GM12878 (cell line): ENCODE measurements around the gene NR2F6. TPM values are rescaled to one million over a fixed set of nuclear protein-coding genes. Genes with fewer than 3 reads are reported as not detected.
A peak's percentile ranks its signal among the peaks of the same experiment; 100 is the strongest.

Experiments used
- ATAC-seq: fragments of 200-7000 bp; cut with Tn5 transposase; 3 replicates; pipeline ENCODE4 v1.9.1; 2020; ENCODE audit warnings: mild to moderate bottlenecking, moderate library complexity
- BruUV-seq: library from RNA; stranded (reverse); fragments of 400-500 nt; replicated peaks from 2 replicates; lab custom pipeline; 2021; lab: Mats Ljungman, UMichigan
- CTCF ChIA-PET: fragments of 300-600 bp; sonication (Branson Sonifier 250); formaldehyde crosslinking; extraction: SDS; loops from one replicate; lab custom pipeline; 2021; ENCODE audit warnings: inconsistent platforms; lab: Yijun Ruan, JAX
- POLR2A ChIA-PET: fragments of 350-600 bp; formaldehyde crosslinking; extraction: SDS; loops from one replicate; lab custom pipeline; 2021; ENCODE audit warnings: inconsistent platforms; lab: Charles Lee
- RAD21 ChIA-PET: fragments of 300-600 bp; sonication (Branson Sonifier 250); formaldehyde crosslinking; loops from one replicate; lab custom pipeline; 2023; ENCODE audit warnings: antibody characterized with exemption; ENCODE audit not compliant: unreplicated experiment; lab: Charles Lee
- SMC1A ChIA-PET: fragments of 300-600 bp; sonication (Branson Sonifier 250); formaldehyde crosslinking; loops from one replicate; lab custom pipeline; 2023; ENCODE audit not compliant: unreplicated experiment, uncharacterized antibody; lab: Charles Lee
- DNase-seq: peaks from one replicate; pipeline ENCODE4 v3.0.0-alpha.2; 2011; ENCODE audit warnings: low read depth, low spot score
- FAIRE-seq: peaks from 3 replicates; lab custom pipeline; 2011; peaks lifted over from hg19 to GRCh38; lab: Jason Lieb, UNC
- H2AFZ ChIP-seq: 2 replicates; pipeline ENCODE4 v1.6.0; 2011; ENCODE audit warnings: low read depth, low read length, control low read depth; ENCODE audit not compliant: control insufficient read depth
- H3K27ac ChIP-seq: 2 replicates; pipeline ENCODE4 v1.5.1; 2011; ENCODE audit warnings: control low read depth; ENCODE audit not compliant: control insufficient read depth, insufficient read depth
- H3K27me3 ChIP-seq, 2 experiments: replicated peaks in 1 of 2; 2 replicates each; pipeline versions ENCODE4 v1.6.0 to v1.6.1; 2011; ENCODE audit warnings: low read length in 1 of 2; ENCODE audit not compliant: control insufficient read depth in 2 of 2, insufficient read depth in 2 of 2
- H3K36me3 ChIP-seq, 2 experiments: 2 replicates each; pipeline ENCODE4 v1.5.1; 2011; ENCODE audit warnings: low read length in 1 of 2; ENCODE audit not compliant: control insufficient read depth in 2 of 2, insufficient read depth in 2 of 2
- H3K4me1 ChIP-seq: 2 replicates; pipeline ENCODE4 v1.6.1; 2011; ENCODE audit warnings: mild to moderate bottlenecking, low read length, moderate library complexity, mixed read lengths; ENCODE audit not compliant: control insufficient read depth, insufficient read depth
- H3K4me2 ChIP-seq: 2 replicates; pipeline ENCODE4 v1.6.0; 2011; ENCODE audit warnings: control low read depth; ENCODE audit not compliant: control insufficient read depth, insufficient read depth
- H3K4me3 ChIP-seq: fragments of 200-600 bp; sonication (generic); 2 replicates; pipeline ENCODE4 v1.5.1; 2016
- H3K79me2 ChIP-seq: 2 replicates; pipeline ENCODE4 v1.6.0; 2011; ENCODE audit warnings: low read length; ENCODE audit not compliant: control insufficient read depth, insufficient read depth
- H3K9ac ChIP-seq: 2 replicates; pipeline ENCODE4 v1.8.0; 2011; ENCODE audit warnings: low read length, control low read depth, mixed read lengths; ENCODE audit not compliant: control insufficient read depth, insufficient read depth
- H3K9me3 ChIP-seq: replicated peaks from 3 replicates; pipeline ENCODE4 v1.5.1; 2011; ENCODE audit warnings: mild to moderate bottlenecking, low read length; ENCODE audit not compliant: control insufficient read depth, insufficient read depth
- H4K20me1 ChIP-seq: 2 replicates; pipeline ENCODE4 v1.6.0; 2011; ENCODE audit not compliant: control insufficient read depth, insufficient read depth
- BACH1 ChIP-seq: fragments of 450-650 bp; IDR thresholded peaks from 2 replicates; pipeline ENCODE4 v1.6.1; 2017; ENCODE audit warnings: mild to moderate bottlenecking, borderline replicate concordance
- CEBPB ChIP-seq, 2 experiments: fragments of 150-350 bp in 1 of 2; IDR thresholded peaks; 2 replicates each; pipeline ENCODE4 v1.6.1; 2012 to 2014; ENCODE audit warnings: low read depth in 2 of 2, low read length in 2 of 2, borderline replicate concordance in 1 of 2, inconsistent platforms in 1 of 2
- CTCF ChIP-seq, 3 experiments: IDR thresholded peaks in 2 of 3; conservative IDR thresholded peaks in 1 of 3; 2 replicates each; pipeline ENCODE4 v1.5.1; 2011; ENCODE audit warnings: low read depth in 3 of 3, low read length in 3 of 3, mild to moderate bottlenecking in 3 of 3, control low read depth in 2 of 3, moderate library complexity in 2 of 3, inconsistent platforms in 1 of 3, mixed read lengths in 1 of 3; ENCODE audit not compliant: control insufficient read depth in 2 of 3, insufficient read depth in 1 of 3; ENCODE audit errors: extremely low read depth in 1 of 3
- GATAD2B ChIP-seq: fragments of 450-650 bp; conservative IDR thresholded peaks from 2 replicates; pipeline ENCODE4 v1.6.1; 2017; ENCODE audit warnings: low read depth, mild to moderate bottlenecking, moderate library complexity
- KDM1A ChIP-seq: fragments of 200-600 bp; sonication (generic); IDR thresholded peaks from 2 replicates; pipeline ENCODE4 v1.6.1; 2016; ENCODE audit warnings: borderline replicate concordance
- LARP7 ChIP-seq: fragments of 450-650 bp; IDR thresholded peaks from 2 replicates; pipeline ENCODE4 v1.6.1; 2017; ENCODE audit warnings: mild to moderate bottlenecking
- MXI1 ChIP-seq: fragments of 150-350 bp; IDR thresholded peaks from 2 replicates; pipeline ENCODE4 v1.6.1; 2011; ENCODE audit warnings: low read depth, mild to moderate bottlenecking, inconsistent platforms, low read length, improper control_type of control experiment
- NBN ChIP-seq: fragments of 450-650 bp; IDR thresholded peaks from 2 replicates; pipeline ENCODE4 v1.6.1; 2016
- NR2C2 ChIP-seq: IDR thresholded peaks from 2 replicates; pipeline ENCODE4 v1.6.1; 2011; ENCODE audit warnings: borderline replicate concordance, low read depth; ENCODE audit not compliant: control insufficient read depth, insufficient read length
- PAX8 ChIP-seq: fragments of 450-650 bp; IDR thresholded peaks from 2 replicates; pipeline ENCODE4 v1.6.1; 2017; ENCODE audit warnings: mild to moderate bottlenecking, moderate library complexity
- RAD51 ChIP-seq: fragments of 450-650 bp; IDR thresholded peaks from 2 replicates; pipeline ENCODE4 v1.6.1; 2016; ENCODE audit warnings: moderate library complexity, mild to moderate bottlenecking, inconsistent platforms
- SPI1 ChIP-seq: IDR thresholded peaks from 2 replicates; pipeline ENCODE4 v1.6.1; 2011; ENCODE audit warnings: low read depth, mild to moderate bottlenecking, low read length, moderate library complexity, borderline replicate concordance; ENCODE audit not compliant: insufficient read depth
- ZSCAN29 ChIP-seq: fragments of 450-650 bp; IDR thresholded peaks from 2 replicates; pipeline ENCODE4 v1.6.1; 2017; ENCODE audit warnings: mild to moderate bottlenecking, moderate library complexity
- WGBS: methylation state at CpG from one replicate; pipeline ENCODE4 v1.1.6; 2016; ENCODE audit warnings: low lambda C conversion rate; ENCODE audit not compliant: insufficient replicate concordance, insufficient coverage; ENCODE audit errors: missing lambda C conversion rate; 5-methylcytosine and 5-hydroxymethylcytosine counted together
- in situ Hi-C: fragments of 300-500 bp; cut with MboI; formaldehyde crosslinking; loops from 9 replicates; pipeline ENCODE4 v1.14.3; 2018; ENCODE audit warnings: mixed read lengths
- intact Hi-C: fragments of 100-400 bp; cut with micrococcal nuclease; formaldehyde crosslinking; loops from one replicate; pipeline ENCODE4 v1.14.2; 2022; ENCODE audit not compliant: unreplicated experiment
- polyA plus RNA-seq, 11 experiments: library from polyadenylated mRNA; depleted of rRNA in 4 of 11; unstranded in 6 of 11; stranded (reverse) in 5 of 11; fragments of >200 nt; fragmentation: Nextera tagmentation in 4 of 11; fragmentation: Illumina TruSeq in 1 of 11; extraction: Ambion mirVana in 4 of 11; extraction: Trizol in 1 of 11; gene quantifications; 1 replicate in 1 of 11; 2 replicates in 10 of 11; pipeline versions ENCODE4 v1.2.1 to v1.2.3, GENCODE V29; 2011 to 2016; ENCODE audit warnings: inconsistent platforms in 2 of 11, missing spikeins in 2 of 11, low read depth in 1 of 11
- total RNA-seq, 4 experiments: library from RNA; depleted of rRNA in 3 of 4; stranded (reverse); fragments of >200 nt in 3 of 4; fragmentation: Illumina TruSeq in 1 of 4; extraction: Trizol in 1 of 4; gene quantifications; 2 replicates each; pipeline versions ENCODE4 v1.2.1 to v1.2.3, GENCODE V29; 2013 to 2021
- TF ChIP-seq, protein P1 (sequence below): fragments of 450-650 bp; IDR thresholded peaks from 2 replicates; pipeline ENCODE4 v1.6.1; 2017; ENCODE audit warnings: borderline replicate concordance
- TF ChIP-seq, protein P2 (sequence below): fragments of 450-650 bp; IDR thresholded peaks from 2 replicates; pipeline ENCODE4 v1.6.1; 2018; ENCODE audit warnings: mild to moderate bottlenecking, low read depth, moderate library complexity; ENCODE audit not compliant: partially characterized antibody

The NR2F6 gene
- total and polyA plus RNA-seq, 10 of the 15 experiments (the other 5 are each of a cell fraction or from before 2014, with no cell fraction given): 0.18 to 15.5 (median 6.1) TPM

- BruUV-seq: no TSS peak
- Histone ChIP-seq H3K36me3 (peaks cover 0 to 9% of the 10 kb centered on the region in 2 experiments; a peak in 3 of 4 replicates), H4K20me1 (no peaks in the 10 kb centered on the region), H3K4me2 (peak within 1 kb of the TSS; percentile 92), H3K27me3 (no peaks in the 10 kb centered on the region), H2AFZ (peak within 1 kb of the TSS; percentile 58), H3K4me1 (peaks cover 9% of the 10 kb centered on the region), H3K27ac (peak within 1 kb of the TSS; percentile 68), H3K79me2 (no peaks in the 10 kb centered on the region; the same call in 1 of the 2 replicates), H3K9ac (peak within 1 kb of the TSS; percentile 73), H3K4me3 (peak within 1 kb of the TSS; percentile 85), H3K9me3 (no peaks in the 10 kb centered on the region)
- peak; percentile 81 for ATAC-seq
- RAD21 ChIA-PET: interaction anchor here (0.6 to 4.3 kb wide), 17 partner anchors 15 to 502 kb away, joined by 3 to 22 read pairs (median 4); partner anchors contain the start of genes BABAM1, DDA1, USE1 and USHBP1
- SMC1A ChIA-PET: interaction anchor here (0.6 to 6.5 kb wide), 13 partner anchors 11 to 567 kb away, joined by 3 to 43 read pairs (median 4); partner anchors contain the start of genes BABAM1 and USHBP1
- in situ Hi-C loops: no loop called here
- FAIRE-seq: peak; percentile 54
- POLR2A ChIA-PET: interaction anchor here (0.6 to 3.2 kb wide), 10 partner anchors 14 to 997 kb away, joined by 3 to 16 read pairs (median 3); partner anchors contain the start of genes BABAM1, OCEL1 and USE1
- intact Hi-C loops: loop anchor here (1.0 to 2.0 kb wide), 4 partner anchors 15 to 214 kb away; partner anchors contain the start of gene BABAM1
- CTCF ChIA-PET: interaction anchor here (0.6 to 6.9 kb wide), 29 partner anchors 8 to 566 kb away, joined by 3 to 120 read pairs (median 4); partner anchors contain the start of genes ABHD8, BABAM1, MRPL34 and MYO9B
- under 1% methylated on average over 55 of the region's 75 CpGs for WGBS
- DNase-seq: peak; percentile 32
- TF ChIP-seq NBN (0 out of 2 replicates have a peak, but pooled peaks have one; percentile 22), LARP7 (0 out of 2 replicates have a peak, but pooled peaks have one; percentile 34), MXI1 (peak; percentile 80), NR2C2 (no peak), SPI1 (peak; percentile 55; the same call in 1 of the 2 replicates), KDM1A (no peak), RAD51 (no peak), GATAD2B (peak; percentile 69; the same call in 1 of the 2 replicates), PAX8 (no peak), CEBPB (IDR thresholded peaks at IDR 0.05; ENCODE audit: borderline replicate concordance in 1 of 2, low read depth in 2 of 2, low read length in 2 of 2) (no peak), ZSCAN29 (no peak), CTCF (IDR thresholded peaks at IDR 0.05 in 2 of 3, conservative IDR thresholded peaks at IDR 0.05 in 1 of 3; ENCODE audit: control insufficient read depth in 2 of 3, extremely low read depth in 1 of 3, insufficient read depth in 1 of 3, low read depth in 3 of 3, low read length in 3 of 3) (no peak), BACH1 (0 out of 2 replicates have a peak, but pooled peaks have one; percentile 39)
- TF ChIP-seq, protein P1, sequence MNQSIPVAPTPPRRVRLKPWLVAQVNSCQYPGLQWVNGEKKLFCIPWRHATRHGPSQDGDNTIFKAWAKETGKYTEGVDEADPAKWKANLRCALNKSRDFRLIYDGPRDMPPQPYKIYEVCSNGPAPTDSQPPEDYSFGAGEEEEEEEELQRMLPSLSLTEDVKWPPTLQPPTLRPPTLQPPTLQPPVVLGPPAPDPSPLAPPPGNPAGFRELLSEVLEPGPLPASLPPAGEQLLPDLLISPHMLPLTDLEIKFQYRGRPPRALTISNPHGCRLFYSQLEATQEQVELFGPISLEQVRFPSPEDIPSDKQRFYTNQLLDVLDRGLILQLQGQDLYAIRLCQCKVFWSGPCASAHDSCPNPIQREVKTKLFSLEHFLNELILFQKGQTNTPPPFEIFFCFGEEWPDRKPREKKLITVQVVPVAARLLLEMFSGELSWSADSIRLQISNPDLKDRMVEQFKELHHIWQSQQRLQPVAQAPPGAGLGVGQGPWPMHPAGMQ: no peak
- TF ChIP-seq, protein P2, sequence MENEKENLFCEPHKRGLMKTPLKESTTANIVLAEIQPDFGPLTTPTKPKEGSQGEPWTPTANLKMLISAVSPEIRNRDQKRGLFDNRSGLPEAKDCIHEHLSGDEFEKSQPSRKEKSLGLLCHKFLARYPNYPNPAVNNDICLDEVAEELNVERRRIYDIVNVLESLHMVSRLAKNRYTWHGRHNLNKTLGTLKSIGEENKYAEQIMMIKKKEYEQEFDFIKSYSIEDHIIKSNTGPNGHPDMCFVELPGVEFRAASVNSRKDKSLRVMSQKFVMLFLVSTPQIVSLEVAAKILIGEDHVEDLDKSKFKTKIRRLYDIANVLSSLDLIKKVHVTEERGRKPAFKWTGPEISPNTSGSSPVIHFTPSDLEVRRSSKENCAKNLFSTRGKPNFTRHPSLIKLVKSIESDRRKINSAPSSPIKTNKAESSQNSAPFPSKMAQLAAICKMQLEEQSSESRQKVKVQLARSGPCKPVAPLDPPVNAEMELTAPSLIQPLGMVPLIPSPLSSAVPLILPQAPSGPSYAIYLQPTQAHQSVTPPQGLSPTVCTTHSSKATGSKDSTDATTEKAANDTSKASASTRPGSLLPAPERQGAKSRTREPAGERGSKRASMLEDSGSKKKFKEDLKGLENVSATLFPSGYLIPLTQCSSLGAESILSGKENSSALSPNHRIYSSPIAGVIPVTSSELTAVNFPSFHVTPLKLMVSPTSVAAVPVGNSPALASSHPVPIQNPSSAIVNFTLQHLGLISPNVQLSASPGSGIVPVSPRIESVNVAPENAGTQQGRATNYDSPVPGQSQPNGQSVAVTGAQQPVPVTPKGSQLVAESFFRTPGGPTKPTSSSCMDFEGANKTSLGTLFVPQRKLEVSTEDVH: no peak
These were observed 35.9 kb upstream of the NR2F6 start, which contains the start of gene ANKLE1 for GRCh38 chr19:17281391-17282304. ANKLE1 (plus strand) TSS chr19:17281901; CDS start chr19:17281921, 20 bp downstream.
